PFSK-1 (cell line): Measurements from ENCODE around the gene LGALSL.

Source experiments
- POLR2AphosphoS5 ChIP-seq: IDR thresholded peaks from 2 replicates; pipeline ENCODE4 v1.6.1; 2012; ENCODE audit warnings: low read depth, mild to moderate bottlenecking, control low read depth, low read length, moderate library complexity
- REST ChIP-seq, 2 experiments: IDR thresholded peaks; 2 replicates each; pipeline versions ENCODE4 v1.6.1 to v1.8.0; 2011 to 2012; ENCODE audit warnings: low read depth in 2 of 2, low read length in 2 of 2, control low read depth in 1 of 2, inconsistent platforms in 1 of 2, mild to moderate bottlenecking in 1 of 2, moderate library complexity in 1 of 2; ENCODE audit not compliant: insufficient read depth in 1 of 2
- SIN3A ChIP-seq: IDR thresholded peaks from 2 replicates; pipeline ENCODE4 v1.6.1; 2012; ENCODE audit warnings: mild to moderate bottlenecking, low read length, moderate library complexity, borderline replicate concordance; ENCODE audit not compliant: insufficient read depth
- TAF1 ChIP-seq: IDR thresholded peaks from 2 replicates; pipeline ENCODE4 v1.6.1; 2012; ENCODE audit warnings: low read length, control low read depth, borderline replicate concordance; ENCODE audit not compliant: insufficient read depth

- TF ChIP-seq TAF1, result no peak
- no peak for TF ChIP-seq REST (IDR thresholded peaks at IDR 0.05; ENCODE audit: insufficient read depth in 1 of 2, low read depth in 2 of 2, low read length in 2 of 2)
- TF ChIP-seq SIN3A, result no peak
- TF ChIP-seq POLR2AphosphoS5, result no peak
These were observed 6.4 kb downstream of the LGALSL start for GRCh38 chr2:64460330-64460729.
